Stimulated activated CD8-positive, alpha-beta memory T cell treated with anti-CD3 and anti-CD28 coated beads, Interleukin-2, amount 100 ng/mL, for 48 hours (primary cell): Measurements from ENCODE around the gene TMED9.
"Not testable (repeated sequence)": the region's sequence is repeated elsewhere in the genome, so short reads cannot be mapped to it uniquely, and the experiment has no call there.

Experiments used
- DNase-seq, 2 donors: peaks; one replicate each; pipeline ENCODE4 v3.0.0-alpha.2; 2020; ENCODE audit warnings: low read depth in 2 of 2

The TMED9 gene

GRCh38 chr5:177592010-177592834, at the start of gene TMED9:
Gene TMED9, plus strand, starts transcription at chr5:177592203. Its CDS starts 12 bp downstream, at chr5:177592215.
- DNase-seq = peak; percentile 83

GRCh38 chr5:177542816-177543465, 49.1 kb upstream of the TMED9 start:
- DNase-seq = no peak

- no peak for DNase-seq
Observed at GRCh38 chr5:177545487-177546257, 46.3 kb upstream of the TMED9 start.

- DNase-seq = no peak
Observed at GRCh38 chr5:177546258-177546741, 45.7 kb upstream of the TMED9 start.

- no peak for DNase-seq
Observed at GRCh38 chr5:177547736-177548135, 44.3 kb upstream of the TMED9 start.

- DNase-seq = no peak
Observed at GRCh38 chr5:177548495-177548894, 43.5 kb upstream of the TMED9 start.

- no peak for DNase-seq
Observed at GRCh38 chr5:177550122-177550521, 41.9 kb upstream of the TMED9 start.

- DNase-seq = no peak
Observed at GRCh38 chr5:177552839-177553455, 39.1 kb upstream of the TMED9 start.

- DNase-seq = peak; percentile 21 to 30
Observed at GRCh38 chr5:177553671-177554429, 38.2 kb upstream of the TMED9 start.

GRCh38 chr5:177554474-177555111, 37.4 kb upstream of the TMED9 start, which contains the start of gene FAM193B:
Gene FAM193B, minus strand, starts transcription at chr5:177554563. Its CDS starts 105 bp downstream, at chr5:177554458.
- DNase-seq = peak; percentile 95 to 96

GRCh38 chr5:177555228-177555627, 36.8 kb upstream of the TMED9 start:
- DNase-seq = no peak

GRCh38 chr5:177555665-177556064, 36.3 kb upstream of the TMED9 start:
- DNase-seq = no peak

- DNase-seq = no peak
Observed at GRCh38 chr5:177557041-177557647, 34.9 kb upstream of the TMED9 start.

- no peak for DNase-seq
Observed at GRCh38 chr5:177557796-177558195, 34.2 kb upstream of the TMED9 start.

- DNase-seq = not testable (repeated sequence)
Observed at GRCh38 chr5:177559446-177559941, 32.5 kb upstream of the TMED9 start.

GRCh38 chr5:177565046-177565445, 27.0 kb upstream of the TMED9 start:
- DNase-seq = no peak

GRCh38 chr5:177568326-177568725, 23.7 kb upstream of the TMED9 start:
- no peak for DNase-seq

GRCh38 chr5:177569894-177570293, 22.1 kb upstream of the TMED9 start:
- DNase-seq = no peak

GRCh38 chr5:177575488-177575887, 16.5 kb upstream of the TMED9 start:
- DNase-seq = no peak

GRCh38 chr5:177576169-177576568, 15.8 kb upstream of the TMED9 start:
- DNase-seq = no peak
